Fibroblast of lung (primary cell): ENCODE measurements around the gene USP19.

Source experiments
- CTCF ChIP-seq, 2 donors: IDR thresholded peaks in 1 of 2; conservative IDR thresholded peaks in 1 of 2; 1 replicate in 1 of 2; 2 replicates in 1 of 2; pipeline ENCODE4 v1.5.1; 2011 to 2012; ENCODE audit warnings: low read length in 2 of 2, control low read depth in 1 of 2, inconsistent platforms in 1 of 2, low read depth in 1 of 2, mild to moderate bottlenecking in 1 of 2
- EZH2 ChIP-seq: IDR thresholded peaks from 2 replicates; pipeline ENCODE4 v1.5.1; 2012; ENCODE audit warnings: low read length, control low read depth, mild to moderate bottlenecking; ENCODE audit errors: missing control alignments

- TF ChIP-seq CTCF (conservative IDR thresholded peaks at IDR 0.05 in 1 of 2, IDR thresholded peaks at IDR 0.05 in 1 of 2; ENCODE audit: low read depth in 1 of 2, low read length in 2 of 2) (no peak), EZH2 (no peak)
These were observed 44.5 kb upstream of the USP19 start for GRCh38 chr3:49164983-49165720.
